H1 (cell line): Measurements from ENCODE around the gene BICDL1. TPM values are rescaled to one million over a fixed set of nuclear protein-coding genes. Genes with fewer than 3 reads are reported as not detected.

ENCODE experiments used
- ASH2L ChIP-seq: fragments of 200-600, 300-600 bp; sonication (generic); IDR thresholded peaks from one replicate; pipeline ENCODE4 v1.7.1; 2017; ENCODE audit warnings: low read length
- CTBP2 ChIP-seq: IDR thresholded peaks from 2 replicates; pipeline ENCODE4 v1.7.0; 2011; ENCODE audit warnings: borderline replicate concordance, mild to moderate bottlenecking, moderate library complexity, mixed read lengths, low read length; ENCODE audit not compliant: insufficient read depth, insufficient read length
- EGR1 ChIP-seq: IDR thresholded peaks from 2 replicates; pipeline ENCODE4 v1.6.1; 2011; ENCODE audit warnings: low read depth, low read length, borderline replicate concordance
- POLR2A ChIP-seq, 2 experiments: IDR thresholded peaks; 1 replicate in 1 of 2; 2 replicates in 1 of 2; pipeline ENCODE4 v1.6.1; 2011; ENCODE audit warnings: low read depth in 2 of 2, low read length in 2 of 2, mild to moderate bottlenecking in 2 of 2; ENCODE audit errors: control extremely low read depth in 1 of 2
- RBBP5 ChIP-seq: IDR thresholded peaks from 2 replicates; pipeline ENCODE4 v1.7.1; 2012; ENCODE audit warnings: low read depth, mild to moderate bottlenecking, inconsistent platforms, low read length, moderate library complexity, borderline replicate concordance
- TAF1 ChIP-seq: IDR thresholded peaks from 2 replicates; pipeline ENCODE4 v1.6.1; 2011; ENCODE audit warnings: mild to moderate bottlenecking, low read depth, low read length
- TCF12 ChIP-seq: IDR thresholded peaks from 2 replicates; pipeline ENCODE4 v1.6.1; 2011; ENCODE audit warnings: low read depth, mild to moderate bottlenecking, low read length
- polyA plus RNA-seq, 7 experiments: library from polyadenylated mRNA; depleted of rRNA in 3 of 7; stranded (reverse) in 5 of 7; unstranded in 2 of 7; fragments of >200 nt in 5 of 7; fragments of 200-250 nt in 2 of 7; gene quantifications; 1 replicate in 5 of 7; 2 replicates in 1 of 7; 4 replicates in 1 of 7; pipeline versions ENCODE4 v1.2.1 to v1.2.3, GENCODE V29; 2011 to 2013; ENCODE audit warnings: missing spikeins in 2 of 7, mixed read lengths in 2 of 7
- total RNA-seq: library from RNA; stranded (reverse); fragmentation: NEBNext Ultra II Directional; extraction: Animal tissue kit (Norgen Biotek cat#: 25700); gene quantifications from 2 replicates; pipeline ENCODE4 v1.2.1, GENCODE V29; 2021
- TF ChIP-seq, protein P1 (sequence below): IDR thresholded peaks from 2 replicates; pipeline ENCODE4 v1.6.1; 2011; ENCODE audit warnings: low read length, improper control_type of control experiment

Gene BICDL1
- total and polyA plus RNA-seq, 2 of the 8 experiments (the other 6 are each of a cell fraction or from before 2014, with no cell fraction given), result 17.2 to 25.9 TPM

DNA sequence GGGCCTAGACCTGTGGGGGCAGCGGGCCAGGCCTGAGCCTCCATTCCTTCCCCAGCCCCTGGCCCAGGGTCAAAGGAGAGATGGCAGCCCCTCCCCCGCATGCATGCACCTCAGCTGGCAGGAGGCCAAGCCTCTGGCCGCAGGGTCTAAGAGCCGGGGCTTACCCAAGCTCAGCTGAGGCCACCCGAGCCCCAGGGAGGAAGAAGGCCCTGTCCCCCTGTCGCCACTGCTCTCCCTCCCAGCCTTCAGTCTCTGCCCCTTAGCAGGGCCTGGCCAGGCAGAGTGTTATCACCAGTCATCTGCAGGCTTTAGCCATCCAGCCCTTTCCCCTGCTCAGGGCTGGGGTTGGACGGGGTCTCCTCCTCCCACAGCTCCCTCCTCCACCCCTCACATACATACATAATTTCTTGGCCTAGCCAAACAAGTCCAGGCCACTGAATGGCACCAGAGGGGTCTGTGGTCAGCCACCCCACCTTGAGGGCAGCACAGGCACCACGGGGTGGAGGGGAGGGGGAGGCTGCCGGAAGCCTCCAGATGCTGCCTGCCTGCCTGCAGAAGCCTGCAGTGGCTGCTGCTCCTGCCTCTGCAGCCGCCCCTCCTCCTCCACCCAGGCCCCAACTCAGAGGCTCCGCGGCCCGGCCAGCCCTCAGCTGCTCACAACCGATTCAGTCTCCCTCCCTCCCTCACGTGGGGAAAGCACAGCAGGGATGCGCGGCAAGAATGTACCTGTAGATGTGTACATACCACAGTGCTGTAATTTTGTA is 104.7 kb downstream of the BICDL1 start (continued):
- TF ChIP-seq, protein P1, sequence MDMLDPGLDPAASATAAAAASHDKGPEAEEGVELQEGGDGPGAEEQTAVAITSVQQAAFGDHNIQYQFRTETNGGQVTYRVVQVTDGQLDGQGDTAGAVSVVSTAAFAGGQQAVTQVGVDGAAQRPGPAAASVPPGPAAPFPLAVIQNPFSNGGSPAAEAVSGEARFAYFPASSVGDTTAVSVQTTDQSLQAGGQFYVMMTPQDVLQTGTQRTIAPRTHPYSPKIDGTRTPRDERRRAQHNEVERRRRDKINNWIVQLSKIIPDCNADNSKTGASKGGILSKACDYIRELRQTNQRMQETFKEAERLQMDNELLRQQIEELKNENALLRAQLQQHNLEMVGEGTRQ, result peak; percentile 53; the same call in 1 of the 2 replicates
- TF ChIP-seq EGR1 (peak; percentile 89), CTBP2 (peak; percentile 96), RBBP5 (peak; percentile 65; the same call in 1 of the 2 replicates), TCF12 (0 out of 2 replicates have a peak, but pooled peaks have one; percentile 15), TAF1 (0 out of 2 replicates have a peak, but pooled peaks have one; percentile 23), POLR2A (IDR thresholded peaks at IDR 0.05; ENCODE audit: control extremely low read depth in 1 of 2, low read depth in 2 of 2, low read length in 2 of 2) (peak in 1 of 2 experiments; percentile 34; a peak in 1 of 3 replicates), ASH2L (peak; percentile 47)
